H9 (cell line): ENCODE data around the gene FOXC2. TPM values are rescaled to one million over a fixed set of nuclear protein-coding genes. Genes with fewer than 3 reads are reported as not detected.

Experiments
- DNase-seq: peaks from one replicate; pipeline ENCODE4 v3.0.0-alpha.2; 2017
- H2AFZ ChIP-seq: one replicate; pipeline ENCODE4 v1.6.1; 2013; ENCODE audit warnings: mild to moderate bottlenecking, low read length, control low read depth, moderate library complexity
- H2AK5ac ChIP-seq: 2 replicates; pipeline ENCODE4 v1.6.1; 2013; ENCODE audit warnings: low read length, control low read depth, mixed read lengths; ENCODE audit not compliant: insufficient read length
- H2BK120ac ChIP-seq: one replicate; pipeline ENCODE4 v1.6.1; 2013; ENCODE audit warnings: low read depth, mild to moderate bottlenecking, low read length, control low read depth, inconsistent platforms; ENCODE audit not compliant: poor library complexity, severe bottlenecking
- H2BK12ac ChIP-seq: 2 replicates; pipeline ENCODE4 v1.6.1; 2013; ENCODE audit warnings: low read length, control low read depth, mixed read lengths, low read depth; ENCODE audit not compliant: insufficient read length
- H2BK15ac ChIP-seq: 2 replicates; pipeline ENCODE4 v1.6.1; 2013; ENCODE audit warnings: low read depth, low read length, control low read depth
- H2BK20ac ChIP-seq: one replicate; pipeline ENCODE4 v1.6.1; 2013; ENCODE audit warnings: low read depth, mild to moderate bottlenecking, low read length, control low read depth, inconsistent platforms; ENCODE audit not compliant: poor library complexity, severe bottlenecking
- H2BK5ac ChIP-seq: 2 replicates; pipeline ENCODE4 v1.6.1; 2013; ENCODE audit warnings: low read length, control low read depth, mixed read lengths; ENCODE audit not compliant: insufficient read length
- H3K14ac ChIP-seq: 2 replicates; pipeline ENCODE4 v1.6.1; 2013; ENCODE audit warnings: low read length, control low read depth; ENCODE audit not compliant: insufficient read depth
- H3K18ac ChIP-seq: 2 replicates; pipeline ENCODE4 v1.6.1; 2013; ENCODE audit warnings: low read depth, mild to moderate bottlenecking, mixed read lengths, low read length, control low read depth; ENCODE audit not compliant: insufficient read length
- H3K23ac ChIP-seq: 2 replicates; pipeline ENCODE4 v1.6.1; 2013; ENCODE audit warnings: low read length, control low read depth, mixed read lengths, low read depth; ENCODE audit not compliant: insufficient read length
- H3K23me2 ChIP-seq: 2 replicates; pipeline ENCODE4 v1.6.1; 2013; ENCODE audit warnings: low read depth, mild to moderate bottlenecking, mixed read lengths, low read length, control low read depth; ENCODE audit not compliant: insufficient read length, poor library complexity, severe bottlenecking
- H3K27ac ChIP-seq: 2 replicates; pipeline ENCODE4 v1.5.1; 2013; ENCODE audit warnings: low read length, control low read depth, mixed read lengths, low read depth; ENCODE audit not compliant: insufficient read length
- H3K27me3 ChIP-seq: 2 replicates; pipeline ENCODE4 v1.6.1; 2013; ENCODE audit warnings: low read length, control low read depth, inconsistent platforms; ENCODE audit not compliant: insufficient read depth
- H3K4ac ChIP-seq: 2 replicates; pipeline ENCODE4 v1.6.1; 2013; ENCODE audit warnings: low read depth, mild to moderate bottlenecking, control low read depth, inconsistent platforms, low read length, moderate library complexity
- H3K4me1 ChIP-seq: 2 replicates; pipeline ENCODE4 v1.6.1; 2013; ENCODE audit warnings: low read length, control low read depth, inconsistent platforms; ENCODE audit not compliant: insufficient read depth
- H3K4me2 ChIP-seq: 2 replicates; pipeline ENCODE4 v1.6.1; 2013; ENCODE audit warnings: low read length, control low read depth, mixed read lengths; ENCODE audit not compliant: insufficient read length, insufficient read depth
- H3K56ac ChIP-seq: 2 replicates; pipeline ENCODE4 v1.6.1; 2013; ENCODE audit warnings: low read depth, mild to moderate bottlenecking, mixed read lengths, low read length, control low read depth; ENCODE audit not compliant: insufficient read length
- H3K79me1 ChIP-seq: 2 replicates; pipeline ENCODE4 v1.6.1; 2013; ENCODE audit warnings: low read depth, mild to moderate bottlenecking, moderate library complexity, low read length, control low read depth, inconsistent platforms; ENCODE audit not compliant: insufficient read depth, poor library complexity, severe bottlenecking
- H3K79me2 ChIP-seq: 2 replicates; pipeline ENCODE4 v1.6.1; 2013; ENCODE audit warnings: low read length, control low read depth, inconsistent platforms; ENCODE audit not compliant: insufficient read depth
- H3K9ac ChIP-seq: 2 replicates; pipeline ENCODE4 v1.6.1; 2013; ENCODE audit warnings: low read length, control low read depth, mixed read lengths; ENCODE audit not compliant: insufficient read length; ENCODE audit errors: extremely low read depth
- H3K9me3 ChIP-seq: one replicate; pipeline ENCODE4 v1.6.1; 2013; ENCODE audit warnings: low read depth, low read length, inconsistent platforms; ENCODE audit not compliant: control insufficient read depth
- H3T11ph ChIP-seq: one replicate; pipeline ENCODE4 v1.6.1; 2013; ENCODE audit warnings: mild to moderate bottlenecking, low read length, control low read depth, inconsistent platforms
- H4K20me1 ChIP-seq: one replicate; pipeline ENCODE4 v1.6.1; 2013; ENCODE audit not compliant: control insufficient read depth, insufficient read length, insufficient read depth
- H4K5ac ChIP-seq: 2 replicates; pipeline ENCODE4 v1.6.1; 2013; ENCODE audit warnings: low read depth, mild to moderate bottlenecking, mixed read lengths, low read length, control low read depth; ENCODE audit not compliant: insufficient read length
- H4K8ac ChIP-seq: replicated peaks from 2 replicates; pipeline ENCODE4 v1.6.1; 2013; ENCODE audit warnings: low read length, control low read depth, mixed read lengths, low read depth; ENCODE audit not compliant: insufficient read length
- H4K91ac ChIP-seq: 2 replicates; pipeline ENCODE4 v1.6.1; 2013; ENCODE audit warnings: low read depth, mild to moderate bottlenecking, moderate library complexity, mixed read lengths, low read length, control low read depth; ENCODE audit not compliant: insufficient read length
- H3K27ac Mint-ChIP-seq, 3 experiments: 2 replicates in 2 of 3; 3 replicates in 1 of 3; pipeline ENCODE4 v1.8.0; 2020 to 2021; ENCODE audit warnings: mixed read lengths in 3 of 3, mild to moderate bottlenecking in 1 of 3, moderate library complexity in 1 of 3
- H3K27me3 Mint-ChIP-seq: 2 replicates; pipeline ENCODE4 v1.8.0; 2021; ENCODE audit warnings: low read depth, mild to moderate bottlenecking, moderate library complexity, mixed read lengths
- H3K36me3 Mint-ChIP-seq, 3 experiments: 2 replicates in 2 of 3; 3 replicates in 1 of 3; pipeline ENCODE4 v1.8.0; 2020 to 2021; ENCODE audit warnings: low read depth in 3 of 3, mixed read lengths in 3 of 3; ENCODE audit not compliant: insufficient read depth in 1 of 3
- H3K4me1 Mint-ChIP-seq, 2 experiments: 2 replicates each; pipeline ENCODE4 v1.8.0; 2020; ENCODE audit warnings: mixed read lengths in 2 of 2
- H3K4me3 Mint-ChIP-seq, 2 experiments: 2 replicates in 1 of 2; 3 replicates in 1 of 2; pipeline ENCODE4 v1.8.0; 2020 to 2021; ENCODE audit warnings: mild to moderate bottlenecking in 2 of 2, mixed read lengths in 2 of 2, moderate library complexity in 1 of 2
- H3K9me3 Mint-ChIP-seq, 2 experiments: 2 replicates in 1 of 2; 3 replicates in 1 of 2; pipeline ENCODE4 v1.8.0; 2020; ENCODE audit warnings: mild to moderate bottlenecking in 2 of 2, mixed read lengths in 2 of 2, moderate library complexity in 1 of 2
- CTCF ChIP-seq: fragments of 200-600 bp; sonication (generic); conservative IDR thresholded peaks from 3 replicates; pipeline ENCODE4 v1.8.0; 2021; ENCODE audit warnings: antibody characterized with exemption, mild to moderate bottlenecking
- WGBS: extraction: QIAGEN DNeasy Blood & Tissue Kit; methylation state at CpG from one replicate; pipeline ENCODE4 v1.1.7; 2013; ENCODE audit warnings: missing lambda C conversion rate, low lambda C conversion rate, mixed read lengths; ENCODE audit not compliant: insufficient read length; ENCODE audit errors: extremely low coverage; 5-methylcytosine and 5-hydroxymethylcytosine counted together
- total RNA-seq: library from RNA; stranded (reverse); gene quantifications from 2 replicates; pipeline ENCODE4 v1.2.1, GENCODE V29; 2021

The FOXC2 gene
- total RNA-seq, 1 experiment from 2014 or later = not detected

DNA sequence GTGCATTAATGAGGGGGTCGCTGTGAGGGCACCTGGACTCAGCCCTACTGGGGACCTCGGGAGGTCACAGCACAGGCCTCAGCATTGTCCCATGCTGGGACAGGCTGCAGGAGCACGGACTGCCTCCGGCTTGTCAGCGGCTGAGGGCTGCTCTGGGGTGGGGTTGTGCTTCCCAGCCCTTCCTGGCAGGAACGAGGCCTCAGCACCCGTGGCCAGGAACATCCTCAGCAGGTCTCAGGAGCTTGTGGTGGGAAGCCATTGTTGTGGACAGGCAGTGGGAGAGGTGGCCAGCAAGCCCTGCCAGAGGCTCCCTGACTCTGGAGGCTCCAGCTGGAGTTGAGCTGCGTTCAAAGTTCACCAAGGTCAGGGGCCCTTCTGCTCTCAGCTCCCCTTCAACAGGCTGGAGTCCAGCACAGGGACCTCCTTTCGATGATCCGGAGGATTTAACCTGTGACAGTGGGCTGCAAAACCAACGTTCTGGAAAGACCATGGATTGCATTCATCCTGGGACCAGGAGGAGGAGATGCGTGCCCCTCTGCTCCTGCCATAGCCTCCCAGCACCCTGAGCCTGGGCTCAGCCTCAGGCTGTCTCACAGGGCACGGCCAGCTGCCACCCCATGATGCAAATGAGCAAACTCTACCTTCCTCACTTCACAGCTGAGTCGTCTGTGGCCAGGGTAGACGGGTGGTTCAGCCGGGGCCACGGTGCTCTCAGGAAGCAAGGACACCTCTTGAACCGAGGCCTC, 44.3 kb downstream of the FOXC2 start:
- Histone ChIP-seq H3K27ac (no peak overlapping the region), H2BK120ac (no peak overlapping the region), H3K4ac (no peak overlapping the region), H3K18ac (no peak overlapping the region), H3K9me3 (no peaks in the 10 kb centered on the region), H2AFZ (no peak overlapping the region), H3K4me2 (no peak overlapping the region), H3T11ph (no peak overlapping the region), H2BK20ac (no peak overlapping the region), H2BK15ac (no peak overlapping the region), H2AK5ac (no peak overlapping the region), H3K9ac (no peak overlapping the region), H3K23me2 (no peaks in the 10 kb centered on the region), H3K23ac (no peak overlapping the region), H4K8ac (no peak overlapping the region), H3K4me1 (no peaks in the 10 kb centered on the region; the same call in 1 of the 2 replicates), H4K5ac (no peak overlapping the region), H3K27me3 (no peaks in the 10 kb centered on the region), H4K20me1 (no peaks in the 10 kb centered on the region), H3K79me1 (no peaks in the 10 kb centered on the region), H3K79me2 (no peaks in the 10 kb centered on the region), H4K91ac (no peak overlapping the region), H3K14ac (no peak overlapping the region), H2BK12ac (no peak overlapping the region), H2BK5ac (no peak overlapping the region), H3K56ac (no peak overlapping the region)
- Mint-ChIP-seq H3K9me3 (no peaks in the 10 kb centered on the region), H3K27me3 (peaks cover 6% of the 10 kb centered on the region), H3K4me1 (peaks cover 14 to 20% of the 10 kb centered on the region in 2 experiments), H3K27ac (no peak overlapping the region), H3K36me3 (no peaks in the 10 kb centered on the region), H3K4me3 (no peak overlapping the region)
- WGBS = no CpG with 5 or more reads among the region's 18 CpGs
- no peak for DNase-seq
- TF ChIP-seq CTCF = no peak
